GM19468 (cell line): Measurements from ENCODE around the gene FOXJ2.
"Not testable (repeated sequence)": the region's sequence is repeated elsewhere in the genome, so short reads cannot be mapped to it uniquely, and the experiment has no call there.

Source experiments
- ATAC-seq: cut with Tn5 transposase; IDR thresholded peaks from one replicate; pipeline ENCODE4 v1.9.1; 2021; ENCODE audit warnings: mild to moderate bottlenecking, moderate library complexity, moderate number of reproducible peaks; ENCODE audit not compliant: unreplicated experiment; ENCODE audit errors: extremely low read depth

The FOXJ2 gene

GRCh38 chr12:8057839-8058238, 25.3 kb downstream of the FOXJ2 start:
- ATAC-seq: no peak

- ATAC-seq: no peak
These were observed 26.0 kb downstream of the FOXJ2 start for GRCh38 chr12:8058506-8058905.

GRCh38 chr12:8064131-8064530, 31.6 kb downstream of the FOXJ2 start:
- ATAC-seq: no peak

GRCh38 chr12:8065991-8066594, 33.6 kb downstream of the FOXJ2 start, which contains the start of gene C3AR1:
C3AR1 (minus strand) TSS chr12:8066359; CDS start chr12:8060185, 6,174 bp downstream.
- no peak for ATAC-seq

DNA sequence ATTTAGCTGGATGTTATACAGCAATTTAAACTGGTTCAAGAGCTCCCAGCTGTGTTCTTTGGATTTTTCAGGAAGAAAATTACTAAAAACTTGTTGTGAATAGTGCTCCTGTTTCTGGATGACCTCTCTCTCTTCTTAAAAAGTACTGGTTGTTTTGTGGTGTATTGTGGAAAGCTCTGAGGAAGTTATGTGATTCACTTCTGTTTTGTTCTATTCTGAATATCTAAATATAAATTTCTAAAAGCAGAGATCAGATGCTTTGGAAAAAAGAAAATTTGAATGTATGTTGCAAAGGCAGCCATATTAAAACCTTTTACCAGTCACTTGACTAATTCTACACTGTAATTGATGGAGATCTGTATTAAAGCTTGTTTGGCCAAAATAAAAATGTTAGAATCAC, 37.1 kb downstream of the FOXJ2 start:
- no peak for ATAC-seq

DNA sequence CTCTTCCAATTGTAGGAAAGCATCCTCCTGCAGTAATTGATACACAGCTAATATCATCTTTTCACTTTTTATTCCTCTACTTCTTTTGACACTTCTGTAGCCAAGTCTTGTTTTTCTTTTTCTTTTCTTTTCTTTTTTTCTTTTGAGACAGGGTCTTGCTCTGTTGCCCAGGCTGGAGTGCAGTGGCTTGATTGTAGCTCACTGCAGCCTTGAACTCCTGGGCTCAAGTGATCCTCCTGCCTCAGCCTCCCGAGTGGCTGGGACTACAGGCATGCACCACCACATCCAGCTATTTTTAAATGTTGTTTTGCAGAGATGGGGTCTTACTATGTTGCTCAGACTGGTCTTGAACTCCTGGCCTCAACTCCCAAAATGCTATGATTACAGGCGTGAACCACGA, 39.3 kb downstream of the FOXJ2 start:
- ATAC-seq: not testable (repeated sequence)

GRCh38 chr12:8075935-8076334, 43.4 kb downstream of the FOXJ2 start:
- ATAC-seq: no peak

- ATAC-seq: no peak
These were observed 43.9 kb downstream of the FOXJ2 start for GRCh38 chr12:8076366-8076765.

DNA sequence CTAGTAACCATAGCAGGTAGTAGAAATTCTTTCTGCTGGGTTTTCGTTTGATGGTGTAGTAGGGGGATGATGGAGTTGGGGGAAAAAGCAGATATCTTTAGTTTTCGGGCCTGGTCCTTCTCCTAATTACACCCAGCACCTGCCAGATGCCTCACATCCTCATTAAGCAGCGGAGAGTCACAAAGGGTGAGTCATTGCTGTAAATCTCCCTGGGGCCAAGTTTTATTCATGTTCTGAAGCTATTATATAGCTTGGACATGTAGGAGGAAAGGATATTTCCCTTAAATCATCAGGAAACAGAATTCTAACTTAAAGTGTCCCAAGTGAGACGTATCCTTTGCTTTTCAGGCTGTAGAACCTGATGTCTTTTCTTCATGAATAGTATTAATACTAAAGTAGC, 44.7 kb downstream of the FOXJ2 start:
- ATAC-seq: no peak

- no peak for ATAC-seq
These were observed 45.9 kb downstream of the FOXJ2 start for GRCh38 chr12:8078398-8078797.

DNA sequence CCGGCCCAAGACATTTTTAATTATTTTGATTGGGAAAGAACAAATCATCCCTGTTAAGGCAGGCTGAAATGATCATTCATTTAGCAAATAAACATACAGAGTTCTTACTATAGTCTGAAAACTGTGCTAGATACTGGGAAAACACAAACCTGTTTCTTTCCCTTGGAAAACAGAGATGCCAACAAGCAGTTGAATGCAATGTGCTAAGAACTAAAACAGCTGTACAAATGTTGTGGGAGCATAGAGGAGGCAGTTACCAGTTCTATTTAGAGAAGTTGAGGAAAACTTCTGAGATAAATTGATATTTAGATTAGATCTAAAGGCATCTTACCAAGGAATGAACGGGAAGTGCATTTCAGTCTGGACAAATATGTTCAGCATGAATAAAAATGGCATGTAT, 46.4 kb downstream of the FOXJ2 start:
- no peak for ATAC-seq

GRCh38 chr12:8080120-8080519, 47.6 kb downstream of the FOXJ2 start:
- no peak for ATAC-seq

- no peak for ATAC-seq
These were observed 48.9 kb downstream of the FOXJ2 start for GRCh38 chr12:8081251-8081920.

DNA sequence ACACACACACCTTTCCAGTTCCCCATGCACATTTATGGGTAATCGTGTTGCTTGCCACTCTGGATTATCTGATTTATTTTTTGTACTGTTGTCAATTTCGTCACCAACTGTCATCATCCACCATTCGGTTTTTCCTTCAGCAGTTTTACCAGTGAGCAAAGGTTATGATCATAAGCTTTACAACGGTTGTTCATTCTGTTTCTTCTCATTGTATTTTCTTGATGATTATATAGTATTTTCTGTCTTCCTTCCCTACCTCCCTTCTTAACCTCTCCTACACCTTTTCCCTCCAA, 50.2 kb downstream of the FOXJ2 start:
- ATAC-seq: no peak

GRCh38 chr12:8084351-8084750, 51.8 kb downstream of the FOXJ2 start:
- not testable (repeated sequence) for ATAC-seq

GRCh38 chr12:8087666-8088065, 55.1 kb downstream of the FOXJ2 start:
- no peak for ATAC-seq

GRCh38 chr12:8088574-8088973, 56.1 kb downstream of the FOXJ2 start:
- no peak for ATAC-seq

DNA sequence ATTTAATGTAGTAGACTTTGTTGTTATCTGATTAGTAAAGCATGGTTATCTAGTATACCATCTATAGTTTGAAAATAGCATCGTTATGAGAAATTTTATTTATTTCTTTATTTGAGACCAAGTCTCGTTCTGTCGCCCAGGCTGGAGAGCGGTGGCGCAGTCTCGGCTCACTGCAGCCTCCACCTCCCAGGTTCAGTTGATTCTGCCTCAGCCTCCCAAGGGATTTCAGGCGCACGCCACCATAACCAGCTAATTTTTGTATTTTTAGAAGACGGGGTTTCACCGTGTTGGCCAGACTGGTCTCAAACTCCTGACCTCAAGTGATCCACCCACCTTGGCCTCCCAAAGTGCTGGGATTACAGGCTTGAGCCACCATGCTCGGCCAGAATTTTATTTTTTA, 56.8 kb downstream of the FOXJ2 start:
- not testable (repeated sequence) for ATAC-seq

DNA sequence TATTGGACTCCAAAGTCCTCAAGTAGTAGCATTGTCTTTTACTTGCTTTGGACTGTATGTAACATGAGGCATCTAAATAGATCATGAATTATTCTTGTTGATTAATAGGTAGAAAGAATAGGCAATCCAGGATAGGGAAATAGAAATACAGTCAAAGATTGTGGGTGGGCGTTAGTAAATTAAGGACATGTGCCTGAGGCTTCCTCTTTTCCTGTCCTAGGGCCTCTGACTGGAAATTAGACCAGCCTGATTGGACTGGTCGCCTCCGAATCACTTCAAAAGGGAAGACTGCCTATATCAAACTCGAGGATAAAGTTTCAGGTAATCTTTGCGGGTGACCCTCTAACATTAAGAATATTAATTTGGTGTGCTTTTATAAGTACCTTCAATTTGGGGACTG, 57.2 kb downstream of the FOXJ2 start:
- ATAC-seq: no peak

DNA sequence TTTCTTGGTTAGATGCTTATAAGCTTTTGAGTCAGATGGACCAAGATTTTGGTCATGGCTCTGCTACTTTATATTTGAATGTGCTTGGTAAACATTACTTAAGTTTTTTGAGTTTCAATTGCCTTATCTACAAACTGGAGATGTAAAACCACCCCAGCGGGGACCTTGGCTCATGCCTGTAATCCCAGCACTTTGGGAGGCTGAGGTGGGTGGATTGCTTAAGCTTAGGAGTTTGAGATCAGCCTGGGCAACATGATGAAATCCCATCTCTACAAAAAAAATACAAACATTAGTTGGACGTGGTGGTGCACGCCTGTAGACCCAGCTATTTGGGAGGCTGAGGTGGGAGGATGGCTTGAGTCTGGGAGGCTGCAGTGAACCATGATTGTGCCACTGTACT, 60.8 kb downstream of the FOXJ2 start:
- no peak for ATAC-seq

DNA sequence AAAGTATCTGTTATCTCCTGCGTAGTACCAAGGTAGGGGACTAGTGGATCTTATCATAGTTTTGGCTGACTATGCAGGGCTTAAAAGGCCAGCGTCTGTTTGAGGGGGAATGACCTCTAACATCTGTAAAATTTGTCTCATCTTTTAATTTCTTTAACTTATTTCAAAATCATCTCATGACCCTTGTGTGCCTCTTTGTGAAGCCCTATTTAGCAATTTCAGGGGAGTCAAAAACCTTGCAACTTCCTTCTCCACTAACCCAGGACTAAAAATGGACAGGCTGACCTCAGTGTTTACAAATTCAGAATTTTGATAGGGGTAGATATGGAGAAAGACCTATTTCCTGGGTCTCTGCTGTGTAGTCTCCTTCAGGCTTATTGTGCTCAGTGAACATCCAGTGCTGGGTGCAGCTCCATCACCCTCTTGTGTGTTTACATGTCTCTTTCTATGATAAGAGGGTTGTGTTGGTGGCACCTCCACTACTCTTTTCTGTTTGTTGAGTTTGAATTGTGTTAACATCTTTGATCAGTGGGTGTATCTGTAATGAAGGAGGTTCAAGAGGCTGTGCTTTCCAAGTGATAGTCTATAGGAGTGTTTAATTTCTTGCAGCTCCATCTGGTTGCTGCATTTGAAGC, 63.9 kb downstream of the FOXJ2 start:
- ATAC-seq: no peak

DNA sequence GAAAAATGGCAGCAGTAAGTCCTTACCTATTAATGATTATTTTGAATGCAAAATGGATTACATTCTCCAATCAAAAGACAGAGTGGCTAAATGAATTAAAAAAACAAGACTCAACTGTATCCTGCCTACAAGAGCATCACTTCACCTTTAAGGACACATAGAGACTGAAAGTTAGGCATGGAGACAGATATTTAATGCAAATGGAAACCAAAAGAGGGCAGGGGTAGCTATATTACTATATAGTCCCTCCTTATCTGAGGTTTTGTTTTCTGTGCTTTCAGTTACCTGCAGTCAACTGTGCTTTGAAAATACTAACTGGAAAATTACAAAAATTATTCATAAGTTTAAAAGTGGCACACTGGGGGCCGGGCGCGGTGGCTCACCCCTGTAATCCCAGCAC, 66.7 kb downstream of the FOXJ2 start:
- no peak for ATAC-seq
